Activated CD4-positive, alpha-beta T cell treated with anti-CD3 and anti-CD28 coated beads for 36 hours (primary cell): ENCODE data around the gene SPEG. TPM values are rescaled to one million over a fixed set of nuclear protein-coding genes. Genes with fewer than 3 reads are reported as not detected.

Experiments
- ATAC-seq: fragments of 200-7000 bp; cut with Tn5 transposase; one replicate; pipeline ENCODE4 v1.10.0; 2021; ENCODE audit warnings: mild to moderate bottlenecking, moderate library complexity
- CTCF ChIA-PET: fragments of 350-600 bp; sonication (Branson Sonifier 250); formaldehyde crosslinking; loops from one replicate; lab custom pipeline; 2021; ENCODE audit warnings: antibody characterized with exemption; lab: Charles Lee
- POLR2A ChIA-PET: fragments of 350-600 bp; sonication (Branson Sonifier 250); formaldehyde crosslinking; loops from one replicate; lab custom pipeline; 2021; ENCODE audit warnings: antibody characterized with exemption, inconsistent platforms; lab: Charles Lee
- DNase-seq: peaks from one replicate; pipeline ENCODE4 v3.0.0-alpha.2; 2020
- H3K27ac Mint-ChIP-seq: one replicate; pipeline ENCODE4 v1.8.0; 2021; ENCODE audit warnings: mixed read lengths
- H3K27me3 Mint-ChIP-seq: one replicate; pipeline ENCODE4 v1.8.0; 2021; ENCODE audit warnings: mixed read lengths
- H3K36me3 Mint-ChIP-seq: one replicate; pipeline ENCODE4 v1.8.0; 2021; ENCODE audit warnings: low read depth, mixed read lengths
- H3K4me1 Mint-ChIP-seq: one replicate; pipeline ENCODE4 v1.8.0; 2021; ENCODE audit warnings: mixed read lengths
- H3K4me3 Mint-ChIP-seq: one replicate; pipeline ENCODE4 v1.8.0; 2021; ENCODE audit warnings: mild to moderate bottlenecking, moderate library complexity, mixed read lengths
- H3K9me3 Mint-ChIP-seq: one replicate; pipeline ENCODE4 v1.8.0; 2021; ENCODE audit warnings: low read depth, mixed read lengths
- intact Hi-C, 2 experiments: fragments of 100-400 bp; cut with DNase I in 1 of 2; cut with micrococcal nuclease in 1 of 2; formaldehyde crosslinking; loops; one replicate each; pipeline versions ENCODE4 v1.14.2 to v1.15.1; 2022 to 2024; cut with DNase I, micrococcal nuclease
- total RNA-seq, 2 experiments: library from RNA; stranded (reverse); gene quantifications; one replicate each; pipeline ENCODE4 v1.2.3, GENCODE V29; 2021

SPEG gene
- total RNA-seq, 2 experiments from 2014 or later: 0.89 to 1.4 TPM

GRCh38 chr2:219526320-219527075, 91.9 kb downstream of the SPEG start:
- intact Hi-C loops: no loop called here
- ATAC-seq: no peak
- H3K9me3 Mint-ChIP-seq: no peaks in the 10 kb centered on the region
- H3K27ac Mint-ChIP-seq: no peak overlapping the region
- CTCF ChIA-PET: interaction anchor here (0.5 to 8.0 kb wide), 8 partner anchors 8 to 124 kb away, joined by 3 to 128 read pairs (median 22); partner anchors contain the start of genes CHPF, GMPPA and TMEM198
- POLR2A ChIA-PET: no interaction called here
- no peaks in the 10 kb centered on the region for H3K36me3 Mint-ChIP-seq
- H3K4me1 Mint-ChIP-seq: peaks cover 10% of the 10 kb centered on the region
- DNase-seq: no peak
- H3K4me3 Mint-ChIP-seq: no peak overlapping the region
- peaks cover 68% of the 10 kb centered on the region for H3K27me3 Mint-ChIP-seq

GRCh38 chr2:219527076-219527394, 92.4 kb downstream of the SPEG start:
- ATAC-seq: no peak
- Mint-ChIP-seq H3K27ac (no peak overlapping the region), H3K36me3 (no peaks in the 10 kb centered on the region), H3K27me3 (peaks cover 63% of the 10 kb centered on the region), H3K4me3 (no peak overlapping the region), H3K9me3 (no peaks in the 10 kb centered on the region), H3K4me1 (peaks cover 5% of the 10 kb centered on the region)
- DNase-seq: no peak
- POLR2A ChIA-PET: no interaction called here
- intact Hi-C loops: no loop called here
- CTCF ChIA-PET: interaction anchor here (4.9 to 8.0 kb wide), 5 partner anchors 9 to 124 kb away, joined by 37 to 128 read pairs (median 55); partner anchors contain the start of genes CHPF, GMPPA and TMEM198

GRCh38 chr2:219527472-219527871, 92.8 kb downstream of the SPEG start:
- peaks cover 4% of the 10 kb centered on the region for H3K4me1 Mint-ChIP-seq
- ChIA-PET CTCF (interaction anchor here (1.0 to 8.0 kb wide), 10 partner anchors 9 to 139 kb away, joined by 3 to 128 read pairs (median 24); partner anchors contain the start of genes CHPF, GMPPA and TMEM198), POLR2A (no interaction called here)
- intact Hi-C loops: no loop called here
- ATAC-seq: no peak
- no peaks in the 10 kb centered on the region for H3K36me3 Mint-ChIP-seq
- H3K4me3 Mint-ChIP-seq: no peak overlapping the region
- H3K27ac Mint-ChIP-seq: no peak overlapping the region
- H3K27me3 Mint-ChIP-seq: peaks cover 63% of the 10 kb centered on the region
- no peak for DNase-seq
- no peaks in the 10 kb centered on the region for H3K9me3 Mint-ChIP-seq

- ChIA-PET CTCF (interaction anchor here (0.6 to 8.0 kb wide), 47 partner anchors 8 to 366 kb away, joined by 3 to 128 read pairs (median 4); partner anchors contain the start of genes ASIC4, CHPF, GMPPA and STK11IP), POLR2A (interaction anchor here (1.0 kb wide), 1 partner anchor 21 kb away, joined by 4 read pairs; no protein-coding TSS in a partner anchor)
- no peaks in the 10 kb centered on the region for H3K4me1 Mint-ChIP-seq
- H3K4me3 Mint-ChIP-seq: no peak overlapping the region
- H3K9me3 Mint-ChIP-seq: no peaks in the 10 kb centered on the region
- no peak overlapping the region for H3K27ac Mint-ChIP-seq
- DNase-seq: peak; percentile 93
- H3K27me3 Mint-ChIP-seq: peaks cover 49% of the 10 kb centered on the region
- intact Hi-C loops: loop anchor here (1.0 to 5.0 kb wide), 5 partner anchors 35 to 127 kb away; no protein-coding TSS in a partner anchor
- H3K36me3 Mint-ChIP-seq: no peaks in the 10 kb centered on the region
- ATAC-seq: peak; percentile 97
These were observed 95.7 kb downstream of the SPEG start for GRCh38 chr2:219530048-219530963.

GRCh38 chr2:219531639-219532377, 97.2 kb downstream of the SPEG start:
- H3K27me3 Mint-ChIP-seq: peaks cover 40% of the 10 kb centered on the region
- CTCF ChIA-PET: interaction anchor here (1.1 to 8.0 kb wide), 9 partner anchors 11 to 141 kb away, joined by 3 to 128 read pairs (median 37); partner anchors contain the start of genes CHPF, GMPPA and TMEM198
- no peak overlapping the region for H3K27ac Mint-ChIP-seq
- no peaks in the 10 kb centered on the region for H3K4me1 Mint-ChIP-seq
- DNase-seq (no peak), ATAC-seq (no peak)
- intact Hi-C loops: loop anchor here in 1 of 2 experiments (5.0 kb wide), 1 partner anchor 75 kb away; no protein-coding TSS in a partner anchor
- H3K4me3 Mint-ChIP-seq: no peak overlapping the region
- H3K9me3 Mint-ChIP-seq: no peaks in the 10 kb centered on the region
- POLR2A ChIA-PET: no interaction called here
- H3K36me3 Mint-ChIP-seq: no peaks in the 10 kb centered on the region

- Mint-ChIP-seq H3K27me3 (peaks cover 36% of the 10 kb centered on the region), H3K27ac (no peak overlapping the region), H3K36me3 (no peaks in the 10 kb centered on the region), H3K9me3 (no peaks in the 10 kb centered on the region), H3K4me3 (no peak overlapping the region), H3K4me1 (no peaks in the 10 kb centered on the region)
- ATAC-seq (no peak), DNase-seq (no peak)
- intact Hi-C loops: loop anchor here in 1 of 2 experiments (5.0 kb wide), 1 partner anchor 75 kb away; no protein-coding TSS in a partner anchor
- ChIA-PET CTCF (interaction anchor here (1.4 to 8.0 kb wide), 6 partner anchors 10 to 142 kb away, joined by 3 to 128 read pairs (median 46); partner anchors contain the start of genes CHPF, GMPPA and TMEM198), POLR2A (no interaction called here)
These were observed 97.7 kb downstream of the SPEG start for GRCh38 chr2:219532378-219532649.

- Mint-ChIP-seq H3K4me1 (no peaks in the 10 kb centered on the region), H3K27ac (no peak overlapping the region), H3K27me3 (peaks cover 24% of the 10 kb centered on the region), H3K9me3 (no peaks in the 10 kb centered on the region), H3K4me3 (no peak overlapping the region), H3K36me3 (no peaks in the 10 kb centered on the region)
- ChIA-PET POLR2A (no interaction called here), CTCF (interaction anchor here (1.0 kb wide), 1 partner anchor 39 kb away, joined by 4 read pairs; no protein-coding TSS in a partner anchor)
- intact Hi-C loops: loop anchor here in 1 of 2 experiments (5.0 kb wide), 1 partner anchor 77 kb away; no protein-coding TSS in a partner anchor
- DNase-seq (no peak), ATAC-seq (no peak)
These were observed 99.5 kb downstream of the SPEG start for GRCh38 chr2:219533930-219534661.

- peaks cover 3% of the 10 kb centered on the region for H3K27me3 Mint-ChIP-seq
- no peaks in the 10 kb centered on the region for H3K9me3 Mint-ChIP-seq
- peaks cover 4% of the 10 kb centered on the region for H3K4me1 Mint-ChIP-seq
- ATAC-seq (no peak), DNase-seq (no peak)
- intact Hi-C loops: no loop called here
- ChIA-PET CTCF (interaction anchor here (1.1 kb wide), 1 partner anchor 16 kb away, joined by 3 read pairs; no protein-coding TSS in a partner anchor), POLR2A (no interaction called here)
- peaks cover 10% of the 10 kb centered on the region for H3K36me3 Mint-ChIP-seq
- no peak overlapping the region for H3K4me3 Mint-ChIP-seq
- H3K27ac Mint-ChIP-seq: no peak overlapping the region
These were observed 101.8 kb downstream of the SPEG start for GRCh38 chr2:219536425-219536824.

- intact Hi-C loops: no loop called here
- ATAC-seq (no peak), DNase-seq (no peak)
- peaks cover 6% of the 10 kb centered on the region for H3K4me1 Mint-ChIP-seq
- H3K27me3 Mint-ChIP-seq: peaks cover 3% of the 10 kb centered on the region
- H3K9me3 Mint-ChIP-seq: no peaks in the 10 kb centered on the region
- H3K36me3 Mint-ChIP-seq: peaks cover 11% of the 10 kb centered on the region
- ChIA-PET POLR2A (no interaction called here), CTCF (interaction anchor here (1.1 kb wide), 1 partner anchor 15 kb away, joined by 3 read pairs; no protein-coding TSS in a partner anchor)
- H3K27ac Mint-ChIP-seq: no peak overlapping the region
- no peak overlapping the region for H3K4me3 Mint-ChIP-seq
These were observed 102.3 kb downstream of the SPEG start for GRCh38 chr2:219536967-219537366.
